ENCODE results near the gene INKA2. TPM values are rescaled to one million over a fixed set of nuclear protein-coding genes. Genes with fewer than 3 reads are reported as not detected.
"Not testable (repeated sequence)": the region's sequence is repeated elsewhere in the genome, so short reads cannot be mapped to it uniquely, and the experiment has no call there.

Gene INKA2
- total and polyA plus RNA-seq, 4 donors = 0.26 to 0.67 (median 0.52) TPM

- peaks cover 7 to 18% (median 14%) of the 10 kb centered on the region in 4 donors for H3K4me1 ChIP-seq (ENCODE audit: control insufficient read depth in 4 of 4, insufficient read depth in 4 of 4, low read length in 3 of 4)
- TF ChIP-seq EGR1 (IDR thresholded peaks at IDR 0.05; ENCODE audit: low read depth in 2 of 2) (no peak), NR2F2 (IDR thresholded peaks at IDR 0.05) (no peak), ATF3 (IDR thresholded peaks at IDR 0.05) (no peak), FOXA1 (IDR thresholded peaks at IDR 0.05) (no peak), GABPA (IDR thresholded peaks at IDR 0.05 in 1 of 2, conservative IDR thresholded peaks at IDR 0.05 in 1 of 2) (no peak), TAF1 (conservative IDR thresholded peaks at IDR 0.05) (no peak), RXRA (IDR thresholded peaks at IDR 0.05) (no peak), HNF4A (conservative IDR thresholded peaks at IDR 0.05) (no peak)
- TF ChIP-seq, protein P1, sequence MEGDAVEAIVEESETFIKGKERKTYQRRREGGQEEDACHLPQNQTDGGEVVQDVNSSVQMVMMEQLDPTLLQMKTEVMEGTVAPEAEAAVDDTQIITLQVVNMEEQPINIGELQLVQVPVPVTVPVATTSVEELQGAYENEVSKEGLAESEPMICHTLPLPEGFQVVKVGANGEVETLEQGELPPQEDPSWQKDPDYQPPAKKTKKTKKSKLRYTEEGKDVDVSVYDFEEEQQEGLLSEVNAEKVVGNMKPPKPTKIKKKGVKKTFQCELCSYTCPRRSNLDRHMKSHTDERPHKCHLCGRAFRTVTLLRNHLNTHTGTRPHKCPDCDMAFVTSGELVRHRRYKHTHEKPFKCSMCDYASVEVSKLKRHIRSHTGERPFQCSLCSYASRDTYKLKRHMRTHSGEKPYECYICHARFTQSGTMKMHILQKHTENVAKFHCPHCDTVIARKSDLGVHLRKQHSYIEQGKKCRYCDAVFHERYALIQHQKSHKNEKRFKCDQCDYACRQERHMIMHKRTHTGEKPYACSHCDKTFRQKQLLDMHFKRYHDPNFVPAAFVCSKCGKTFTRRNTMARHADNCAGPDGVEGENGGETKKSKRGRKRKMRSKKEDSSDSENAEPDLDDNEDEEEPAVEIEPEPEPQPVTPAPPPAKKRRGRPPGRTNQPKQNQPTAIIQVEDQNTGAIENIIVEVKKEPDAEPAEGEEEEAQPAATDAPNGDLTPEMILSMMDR (IDR thresholded peaks at IDR 0.05; ENCODE audit: low read depth, low read length, missing input control) = no peak
- TF ChIP-seq, protein P2, sequence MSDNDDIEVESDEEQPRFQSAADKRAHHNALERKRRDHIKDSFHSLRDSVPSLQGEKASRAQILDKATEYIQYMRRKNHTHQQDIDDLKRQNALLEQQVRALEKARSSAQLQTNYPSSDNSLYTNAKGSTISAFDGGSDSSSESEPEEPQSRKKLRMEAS (IDR thresholded peaks at IDR 0.05) = no peak
- no peaks in the 10 kb centered on the region for H3K36me3 ChIP-seq (ENCODE audit: control insufficient read depth in 4 of 4, insufficient read depth in 3 of 4, low read depth in 1 of 4, low read length in 3 of 4)
- no peaks in the 10 kb centered on the region for H3K9me3 ChIP-seq (ENCODE audit: control insufficient read depth in 4 of 4, low read length in 3 of 4)
- DNase-seq (ENCODE audit: low spot score) = no peak
- no peak overlapping the region for H3K4me3 ChIP-seq (ENCODE audit: low read depth in 1 of 3, low read length in 3 of 3)
- no peak overlapping the region for H3K9ac ChIP-seq (ENCODE audit: low read depth in 1 of 2, low read length in 2 of 2)
- 80% methylated on average over 3 of the region's 3 CpGs for WGBS
- no peak overlapping the region for H3K27ac ChIP-seq (ENCODE audit: low read depth in 1 of 2, low read length in 2 of 2)
- H3K27me3 ChIP-seq (ENCODE audit: control insufficient read depth in 4 of 4, insufficient read depth in 4 of 4, low read length in 3 of 4) = no peaks in the 10 kb centered on the region
Measured at GRCh38 chr1:111743679-111744101, 4.5 kb upstream of the INKA2 start.

DNA sequence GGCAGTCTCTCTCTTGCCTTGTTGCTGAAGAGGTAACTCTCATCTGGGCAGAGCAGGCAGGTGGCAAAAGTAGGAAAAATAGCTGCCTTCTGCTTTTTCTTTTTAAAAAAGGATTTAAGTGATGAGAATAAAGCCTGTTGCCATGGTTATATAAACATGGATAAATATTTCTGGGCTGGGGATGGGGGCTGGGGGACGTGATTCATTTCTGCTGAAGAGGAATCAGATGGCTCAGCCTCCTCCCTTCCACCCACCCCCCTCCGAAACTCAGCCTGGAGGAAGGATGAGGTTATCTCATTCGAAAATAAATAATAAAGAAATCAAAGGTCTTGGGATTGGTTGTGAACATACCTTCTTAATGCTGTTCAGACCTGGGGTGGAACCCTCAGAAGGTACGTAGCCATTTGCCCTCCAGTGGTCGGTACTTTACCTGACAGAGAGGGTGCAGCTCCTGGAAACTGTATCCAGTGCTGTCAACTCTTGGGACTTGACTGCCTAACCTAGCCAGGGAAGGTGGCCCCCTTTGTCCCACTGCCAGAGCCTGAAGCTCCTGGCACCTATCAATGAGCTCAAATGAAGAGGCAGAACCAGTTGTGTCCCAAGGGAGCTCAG is 3.8 kb upstream of the INKA2 start:
- H3K9ac ChIP-seq (ENCODE audit: low read depth in 1 of 2, low read length in 2 of 2) = no peak overlapping the region
- no peak for DNase-seq (ENCODE audit: low spot score)
- WGBS = 85% methylated on average over 5 of the region's 5 CpGs

GRCh38 chr1:111742292-111742691 is 3.1 kb upstream of the INKA2 start:
- peaks cover 7 to 24% (median 17%) of the 10 kb centered on the region in 4 donors for H3K4me1 ChIP-seq (ENCODE audit: control insufficient read depth in 4 of 4, insufficient read depth in 4 of 4, low read length in 3 of 4)
- H3K9ac ChIP-seq (ENCODE audit: low read depth in 1 of 2, low read length in 2 of 2); H3K4me3 ChIP-seq (ENCODE audit: low read depth in 1 of 3, low read length in 3 of 3); DNase-seq (ENCODE audit: low spot score); H3K27me3 ChIP-seq (ENCODE audit: control insufficient read depth in 4 of 4, insufficient read depth in 4 of 4, low read length in 3 of 4); H3K9me3 ChIP-seq (ENCODE audit: control insufficient read depth in 4 of 4, low read length in 3 of 4); H3K36me3 ChIP-seq (ENCODE audit: control insufficient read depth in 4 of 4, insufficient read depth in 3 of 4, low read depth in 1 of 4, low read length in 3 of 4); H3K27ac ChIP-seq (ENCODE audit: low read depth in 1 of 2, low read length in 2 of 2): not testable (repeated sequence)
- WGBS = 96% methylated on average over 14 of the region's 14 CpGs

More for the DNA sequence above, 3.8 kb upstream of the INKA2 start:
- H3K27ac ChIP-seq (ENCODE audit: low read depth in 1 of 2, low read length in 2 of 2) = no peak overlapping the region
- H3K9me3 ChIP-seq (ENCODE audit: control insufficient read depth in 4 of 4, low read length in 3 of 4) = no peaks in the 10 kb centered on the region
- no peak overlapping the region for H3K4me3 ChIP-seq (ENCODE audit: low read depth in 1 of 3, low read length in 3 of 3)
- H3K27me3 ChIP-seq (ENCODE audit: control insufficient read depth in 4 of 4, insufficient read depth in 4 of 4, low read length in 3 of 4) = no peaks in the 10 kb centered on the region
- no peaks in the 10 kb centered on the region for H3K36me3 ChIP-seq (ENCODE audit: control insufficient read depth in 4 of 4, insufficient read depth in 3 of 4, low read depth in 1 of 4, low read length in 3 of 4)
- H3K4me1 ChIP-seq (ENCODE audit: control insufficient read depth in 4 of 4, insufficient read depth in 4 of 4, low read length in 3 of 4) = peaks cover 7 to 24% (median 17%) of the 10 kb centered on the region in 4 donors
- no peak for TF ChIP-seq SP1 (IDR thresholded peaks at IDR 0.05)
